ENCODE data around the gene FOXP1.

DNA sequence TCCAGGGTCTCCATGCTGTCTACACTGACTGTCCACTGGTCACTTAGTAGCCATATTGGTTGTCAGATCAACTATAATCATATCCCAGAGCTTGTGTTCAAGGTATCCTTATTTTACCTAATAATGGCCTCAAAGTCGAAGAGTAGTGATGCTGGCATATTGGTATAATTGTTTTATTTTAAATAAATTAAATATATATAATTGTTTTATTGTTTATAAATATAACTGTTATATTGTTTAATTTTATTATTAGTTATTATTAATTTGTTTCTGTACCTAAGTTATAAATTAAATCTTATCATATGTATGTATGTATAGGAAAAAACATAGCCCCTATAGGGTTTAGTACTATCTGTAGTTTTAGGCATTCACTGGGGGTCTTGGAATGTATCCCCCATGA, 205.0 kb downstream of the FOXP1 start:
- TF ChIP-seq, protein P1, sequence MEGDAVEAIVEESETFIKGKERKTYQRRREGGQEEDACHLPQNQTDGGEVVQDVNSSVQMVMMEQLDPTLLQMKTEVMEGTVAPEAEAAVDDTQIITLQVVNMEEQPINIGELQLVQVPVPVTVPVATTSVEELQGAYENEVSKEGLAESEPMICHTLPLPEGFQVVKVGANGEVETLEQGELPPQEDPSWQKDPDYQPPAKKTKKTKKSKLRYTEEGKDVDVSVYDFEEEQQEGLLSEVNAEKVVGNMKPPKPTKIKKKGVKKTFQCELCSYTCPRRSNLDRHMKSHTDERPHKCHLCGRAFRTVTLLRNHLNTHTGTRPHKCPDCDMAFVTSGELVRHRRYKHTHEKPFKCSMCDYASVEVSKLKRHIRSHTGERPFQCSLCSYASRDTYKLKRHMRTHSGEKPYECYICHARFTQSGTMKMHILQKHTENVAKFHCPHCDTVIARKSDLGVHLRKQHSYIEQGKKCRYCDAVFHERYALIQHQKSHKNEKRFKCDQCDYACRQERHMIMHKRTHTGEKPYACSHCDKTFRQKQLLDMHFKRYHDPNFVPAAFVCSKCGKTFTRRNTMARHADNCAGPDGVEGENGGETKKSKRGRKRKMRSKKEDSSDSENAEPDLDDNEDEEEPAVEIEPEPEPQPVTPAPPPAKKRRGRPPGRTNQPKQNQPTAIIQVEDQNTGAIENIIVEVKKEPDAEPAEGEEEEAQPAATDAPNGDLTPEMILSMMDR (IDR thresholded peaks at IDR 0.05) = no peak
- no peak for TF ChIP-seq POLR2A (IDR thresholded peaks at IDR 0.05)
